ENCODE results near the gene LDB2.

Gene LDB2

DNA sequence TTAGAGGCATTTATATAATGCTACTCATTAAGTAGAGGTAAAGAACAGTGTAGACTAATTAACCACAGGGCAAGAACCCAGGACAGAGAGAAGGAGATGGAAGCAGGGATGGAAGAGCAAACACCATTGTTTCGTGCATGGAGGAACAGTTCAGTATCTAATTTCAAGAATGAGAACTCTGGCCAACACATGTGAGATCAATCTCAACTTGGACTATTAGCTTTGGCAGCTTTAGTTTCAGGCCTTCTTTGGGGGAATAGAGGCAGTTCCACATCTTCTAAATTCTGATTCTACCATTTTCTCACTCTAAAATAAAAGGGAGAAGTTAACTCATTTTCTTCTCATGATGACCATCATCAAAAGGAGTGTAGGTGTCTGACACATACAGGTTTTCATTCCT, 207.0 kb downstream of the LDB2 start:
- DNase-seq (ENCODE audit: low spot score): no peak
- in situ Hi-C loops (cut with MboI; ENCODE audit: low sequenced_read_pairs, unreplicated experiment): no loop called here
- TF ChIP-seq, protein P1, sequence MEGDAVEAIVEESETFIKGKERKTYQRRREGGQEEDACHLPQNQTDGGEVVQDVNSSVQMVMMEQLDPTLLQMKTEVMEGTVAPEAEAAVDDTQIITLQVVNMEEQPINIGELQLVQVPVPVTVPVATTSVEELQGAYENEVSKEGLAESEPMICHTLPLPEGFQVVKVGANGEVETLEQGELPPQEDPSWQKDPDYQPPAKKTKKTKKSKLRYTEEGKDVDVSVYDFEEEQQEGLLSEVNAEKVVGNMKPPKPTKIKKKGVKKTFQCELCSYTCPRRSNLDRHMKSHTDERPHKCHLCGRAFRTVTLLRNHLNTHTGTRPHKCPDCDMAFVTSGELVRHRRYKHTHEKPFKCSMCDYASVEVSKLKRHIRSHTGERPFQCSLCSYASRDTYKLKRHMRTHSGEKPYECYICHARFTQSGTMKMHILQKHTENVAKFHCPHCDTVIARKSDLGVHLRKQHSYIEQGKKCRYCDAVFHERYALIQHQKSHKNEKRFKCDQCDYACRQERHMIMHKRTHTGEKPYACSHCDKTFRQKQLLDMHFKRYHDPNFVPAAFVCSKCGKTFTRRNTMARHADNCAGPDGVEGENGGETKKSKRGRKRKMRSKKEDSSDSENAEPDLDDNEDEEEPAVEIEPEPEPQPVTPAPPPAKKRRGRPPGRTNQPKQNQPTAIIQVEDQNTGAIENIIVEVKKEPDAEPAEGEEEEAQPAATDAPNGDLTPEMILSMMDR (IDR thresholded peaks at IDR 0.05; ENCODE audit: borderline replicate concordance, control extremely low read depth, extremely low read depth, insufficient read depth, missing control alignments): no peak

DNA sequence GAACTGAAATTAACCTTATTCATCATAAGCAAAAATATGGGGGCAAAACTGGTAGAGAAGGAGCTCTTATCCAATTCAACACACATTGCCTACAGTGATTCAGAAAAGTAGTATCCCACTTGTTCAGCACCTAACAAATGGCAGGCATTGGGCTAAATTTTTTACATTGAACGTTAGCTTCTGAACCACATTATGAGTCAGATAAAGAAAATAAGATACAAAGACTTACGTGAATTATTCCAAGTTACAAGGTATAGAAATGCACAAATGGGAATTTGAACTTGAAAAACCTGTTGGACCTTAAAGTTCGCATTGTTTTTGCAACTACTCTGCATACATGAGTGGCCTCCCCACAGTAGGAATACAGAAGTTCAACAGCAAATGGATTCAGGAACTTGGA, 210.6 kb downstream of the LDB2 start:
- in situ Hi-C loops (cut with MboI; ENCODE audit: low sequenced_read_pairs, unreplicated experiment): no loop called here
- TF ChIP-seq, protein P1 (IDR thresholded peaks at IDR 0.05; ENCODE audit: borderline replicate concordance, control extremely low read depth, extremely low read depth, insufficient read depth, missing control alignments): no peak

DNA sequence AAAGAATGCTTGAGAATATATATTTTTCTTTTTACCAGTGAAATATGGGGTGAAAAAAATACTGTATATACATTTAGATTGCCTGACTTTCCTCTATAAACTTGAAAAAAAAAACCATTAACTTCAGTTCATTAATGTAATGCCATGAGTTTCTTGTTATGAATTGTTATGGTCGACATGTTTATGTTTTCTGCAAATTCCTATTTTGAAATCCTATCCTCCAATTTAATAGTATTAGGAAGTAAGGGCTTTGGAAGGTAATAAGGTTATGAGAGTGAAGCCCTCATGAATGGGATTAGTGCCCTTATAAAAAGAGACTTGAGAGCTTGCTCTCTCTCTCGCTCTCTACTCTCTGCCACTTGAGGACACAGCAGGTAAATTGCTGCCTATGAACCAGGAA, 211.4 kb downstream of the LDB2 start:
- TF ChIP-seq, protein P1 (IDR thresholded peaks at IDR 0.05; ENCODE audit: borderline replicate concordance, control extremely low read depth, extremely low read depth, insufficient read depth, missing control alignments): no peak
- in situ Hi-C loops (cut with MboI; ENCODE audit: low sequenced_read_pairs, unreplicated experiment): no loop called here
- no peak for DNase-seq (ENCODE audit: low spot score)

More for the DNA sequence above, 210.6 kb downstream of the LDB2 start:
- no peak for DNase-seq (ENCODE audit: low spot score)

DNA sequence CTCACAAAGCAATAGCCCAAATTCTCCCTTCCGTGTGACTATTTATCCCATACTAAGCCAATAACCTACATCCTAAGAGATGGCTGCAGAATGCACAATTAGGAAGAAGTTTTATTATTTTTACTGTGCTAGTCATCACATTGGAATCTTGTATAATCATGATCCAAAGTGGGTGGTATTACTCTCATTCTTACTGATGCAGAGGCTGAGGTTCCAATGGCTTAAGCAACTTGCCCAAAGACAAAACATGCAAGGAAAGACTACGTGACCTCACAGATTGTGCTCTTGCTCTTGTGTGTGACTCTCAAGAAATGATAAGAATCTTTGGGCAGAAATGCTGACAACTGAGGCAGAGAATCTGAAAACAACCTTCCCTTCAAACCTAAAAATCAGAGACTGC, 212.2 kb downstream of the LDB2 start:
- in situ Hi-C loops (cut with MboI; ENCODE audit: low sequenced_read_pairs, unreplicated experiment): no loop called here
- DNase-seq (ENCODE audit: low spot score): no peak
- TF ChIP-seq, protein P1 (IDR thresholded peaks at IDR 0.05; ENCODE audit: borderline replicate concordance, control extremely low read depth, extremely low read depth, insufficient read depth, missing control alignments): no peak

DNA sequence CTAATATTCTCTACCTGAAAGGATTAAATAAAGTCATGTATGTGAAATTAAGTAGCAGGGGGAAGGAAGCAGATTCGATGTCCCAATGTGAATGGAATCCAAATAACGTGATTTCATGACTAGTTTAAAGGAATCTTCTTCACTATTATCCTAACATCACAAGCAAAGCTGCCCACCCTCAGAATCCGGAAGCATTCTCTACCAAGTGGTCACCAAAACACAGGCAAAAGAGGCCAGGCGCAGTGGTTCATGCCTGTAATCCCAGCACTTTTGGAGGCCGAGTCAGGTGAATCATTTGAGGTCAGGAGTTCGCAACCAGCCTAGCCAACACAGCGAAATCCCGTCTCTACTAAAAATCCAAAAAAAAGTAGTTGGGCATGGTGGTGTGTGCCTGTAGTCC, 212.9 kb downstream of the LDB2 start:
- in situ Hi-C loops (cut with MboI; ENCODE audit: low sequenced_read_pairs, unreplicated experiment): no loop called here
- no peak for DNase-seq (ENCODE audit: low spot score)
- TF ChIP-seq, protein P1 (IDR thresholded peaks at IDR 0.05; ENCODE audit: borderline replicate concordance, control extremely low read depth, extremely low read depth, insufficient read depth, missing control alignments): no peak

DNA sequence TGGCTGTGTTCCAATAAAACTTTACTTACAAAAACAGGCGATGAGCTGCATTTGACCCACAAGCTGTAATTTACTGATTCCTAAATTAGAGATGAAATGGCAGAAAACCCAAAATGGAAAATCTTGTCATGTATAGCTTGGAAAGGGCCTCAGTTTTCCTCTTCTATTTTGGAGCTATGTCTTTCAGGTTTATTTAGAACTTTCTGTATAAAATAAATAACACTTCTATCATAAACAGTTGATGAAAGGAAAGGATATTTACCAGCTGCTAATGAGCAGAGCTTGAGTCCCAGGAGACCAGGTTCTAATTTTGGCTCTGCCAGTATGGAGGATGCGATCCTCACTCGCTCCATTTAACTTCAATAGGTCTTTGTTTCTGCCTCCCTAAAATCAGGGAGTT, 213.5 kb downstream of the LDB2 start:
- no peak for DNase-seq (ENCODE audit: low spot score)
- TF ChIP-seq, protein P1 (IDR thresholded peaks at IDR 0.05; ENCODE audit: borderline replicate concordance, control extremely low read depth, extremely low read depth, insufficient read depth, missing control alignments): no peak
- in situ Hi-C loops (cut with MboI; ENCODE audit: low sequenced_read_pairs, unreplicated experiment): no loop called here

DNA sequence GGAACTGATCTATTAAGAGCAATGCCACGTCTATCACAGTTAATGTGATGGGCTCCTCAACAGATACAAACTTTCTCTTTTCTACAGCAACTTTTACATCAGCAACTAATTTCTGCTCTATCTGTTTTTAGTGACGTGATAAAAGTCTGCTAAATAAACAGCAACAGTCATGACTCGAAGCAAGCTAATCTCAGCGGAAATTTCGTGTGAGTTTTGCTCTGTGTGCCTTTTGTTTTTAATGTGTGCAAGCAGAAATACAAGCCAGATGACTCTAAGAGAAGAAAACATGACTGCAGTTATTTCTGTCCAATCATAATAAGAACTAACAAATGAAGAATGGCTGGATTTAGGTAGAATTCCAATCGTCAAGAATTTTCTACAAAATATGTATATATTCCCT, 214.3 kb downstream of the LDB2 start:
- in situ Hi-C loops (cut with MboI; ENCODE audit: low sequenced_read_pairs, unreplicated experiment): no loop called here
- DNase-seq (ENCODE audit: low spot score): no peak
- TF ChIP-seq, protein P1 (IDR thresholded peaks at IDR 0.05; ENCODE audit: borderline replicate concordance, control extremely low read depth, extremely low read depth, insufficient read depth, missing control alignments): no peak

Data from GM13976 (cell line).